Esophagus muscularis mucosa (tissue), 4 donors: Measurements from ENCODE around the gene FCSK.

Source experiments
- CTCF ChIP-seq, 3 experiments: fragments of 200-600 bp in 2 of 3; fragments of 450-650 bp in 1 of 3; sonication (generic) in 2 of 3; IDR thresholded peaks; one replicate each; pipeline ENCODE4 v1.5.1; 2017 to 2019; ENCODE audit warnings: antibody characterized with exemption in 3 of 3, mild to moderate bottlenecking in 2 of 3, moderate library complexity in 1 of 3
- EP300 ChIP-seq: sonication (generic); formaldehyde crosslinking; IDR thresholded peaks from one replicate; pipeline ENCODE4 v1.6.1; 2017; ENCODE audit warnings: antibody characterized with exemption
- POLR2A ChIP-seq: fragments of 450-650 bp; IDR thresholded peaks from one replicate; pipeline ENCODE4 v1.6.1; 2017; ENCODE audit warnings: antibody characterized with exemption, moderate library complexity, mild to moderate bottlenecking, low read depth
- POLR2AphosphoS5 ChIP-seq, 2 donors: sonication (generic); formaldehyde crosslinking; IDR thresholded peaks; one replicate each; pipeline ENCODE4 v1.6.1; 2017; ENCODE audit warnings: antibody characterized with exemption in 2 of 2

- TF ChIP-seq CTCF (IDR thresholded peaks at IDR 0.05): no peak
- no peak for TF ChIP-seq POLR2A
- TF ChIP-seq POLR2AphosphoS5 (IDR thresholded peaks at IDR 0.05): no peak
- no peak for TF ChIP-seq EP300
These were observed 34.7 kb upstream of the FCSK start for GRCh38 chr16:70419384-70420327.
